Measurements from ENCODE around the gene PMIS2.

PMIS2 gene

DNA sequence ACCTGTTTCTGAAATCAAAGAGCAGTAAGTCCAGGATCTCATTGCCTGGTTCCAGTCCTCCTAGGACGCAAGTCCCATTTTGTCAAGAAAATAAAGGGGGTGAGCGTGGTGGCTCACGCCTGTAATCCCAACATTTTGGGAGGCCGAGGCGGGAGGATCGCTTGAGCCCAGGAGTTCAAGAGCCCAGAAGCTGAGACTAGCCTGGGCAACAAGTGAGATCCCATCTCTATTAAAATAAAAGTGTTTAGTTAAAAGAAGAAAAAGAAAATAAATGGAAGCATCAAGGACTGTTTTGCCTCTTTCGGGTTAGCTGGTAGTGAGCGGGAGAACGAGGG, 26.2 kb downstream of the PMIS2 start:
- no peak for TF ChIP-seq JUND (IDR thresholded peaks at IDR 0.05; ENCODE audit: low read depth)
- no peak for DNase-seq (ENCODE audit: low read depth in 1 of 2, low spot score in 1 of 2)
- in situ Hi-C loops (cut with HindIII; ENCODE audit: low pct_unique_long_range_greater_than_20kb, low sequenced_read_pairs) = no loop called here

DNA sequence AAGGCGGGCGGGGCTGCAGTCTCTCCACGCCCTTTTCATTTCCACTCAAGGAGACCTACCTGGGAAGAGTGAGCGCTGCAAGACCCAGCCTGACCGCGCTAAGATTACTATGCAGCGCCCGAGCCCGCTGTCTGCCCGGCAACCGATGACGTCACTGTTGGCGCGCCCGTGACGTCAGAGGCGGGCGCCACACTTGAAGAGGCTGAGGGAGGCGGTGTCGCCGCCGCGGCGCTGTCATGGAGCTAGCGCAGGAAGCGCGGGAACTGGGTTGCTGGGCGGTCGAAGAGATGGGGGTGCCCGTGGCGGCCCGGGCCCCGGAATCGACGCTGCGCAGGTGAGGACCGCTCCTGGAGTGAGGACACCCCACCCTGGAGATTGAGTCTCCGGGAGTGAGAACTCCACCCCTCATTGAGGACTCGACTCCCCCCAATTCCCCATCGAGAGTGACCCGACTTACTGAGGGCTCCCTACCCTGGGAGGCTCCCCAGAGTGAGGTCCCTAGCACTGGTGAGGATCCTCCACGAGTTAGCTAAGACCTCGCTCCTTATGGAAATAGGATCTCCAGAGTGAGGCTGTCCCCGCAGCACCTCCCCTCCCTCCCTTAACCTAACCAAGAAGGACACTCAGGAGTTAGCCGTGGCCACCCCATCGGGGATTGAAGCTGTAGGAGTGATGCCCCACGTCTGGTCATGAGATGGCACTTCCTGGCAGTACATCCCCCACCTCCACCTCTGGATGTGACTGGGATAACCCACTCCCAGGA, 26.8 kb downstream of the PMIS2 start, which contains the start of gene HAUS5:
Gene HAUS5 (plus strand): TSS at position 177 of the 763 bp plus-strand sequence. CDS start 60 bp downstream, at position 237.
- TF ChIP-seq JUND (IDR thresholded peaks at IDR 0.05; ENCODE audit: low read depth) = no peak
- in situ Hi-C loops (cut with HindIII; ENCODE audit: low pct_unique_long_range_greater_than_20kb, low sequenced_read_pairs) = no loop called here
- DNase-seq (ENCODE audit: low read depth in 1 of 2, low spot score in 1 of 2) = peak; percentile 59 to 93

DNA sequence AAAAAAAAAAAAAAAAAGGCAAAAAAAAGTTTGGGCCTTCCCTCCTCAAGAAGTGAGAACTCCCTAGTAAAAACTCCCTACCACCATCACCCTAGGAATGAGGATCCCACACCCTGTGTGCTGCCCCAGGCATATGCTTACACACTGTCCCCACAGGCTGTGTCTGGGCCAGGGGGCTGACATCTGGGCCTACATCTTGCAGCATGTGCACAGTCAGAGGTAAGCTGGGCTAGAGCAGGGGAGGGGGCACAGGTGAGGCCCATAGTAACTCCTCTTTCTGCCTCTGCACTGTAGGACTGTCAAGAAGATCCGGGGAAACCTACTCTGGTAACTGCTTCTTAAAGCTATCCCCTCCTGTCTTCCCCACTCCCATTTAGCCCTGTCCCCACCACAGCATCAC, 27.6 kb downstream of the PMIS2 start:
- no peak for TF ChIP-seq JUND (IDR thresholded peaks at IDR 0.05; ENCODE audit: low read depth)

DNA sequence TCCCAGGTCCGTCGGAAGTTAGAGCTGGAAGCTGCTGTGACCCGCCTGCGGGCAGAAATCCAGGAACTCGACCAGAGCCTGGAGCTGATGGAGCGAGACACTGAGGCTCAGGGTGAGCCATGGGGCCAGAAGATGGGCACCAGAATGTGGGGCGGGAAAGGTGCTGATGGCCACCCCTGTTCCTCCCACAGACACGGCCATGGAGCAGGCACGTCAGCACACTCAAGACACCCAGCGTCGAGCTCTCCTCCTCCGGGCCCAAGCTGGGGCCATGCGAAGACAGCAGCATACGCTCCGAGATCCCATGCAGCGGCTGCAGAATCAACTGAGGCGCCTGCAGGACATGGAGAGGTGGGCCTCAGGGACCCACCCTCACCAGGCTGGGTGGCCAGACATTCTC, 29.1 kb downstream of the PMIS2 start:
- no peak for DNase-seq (ENCODE audit: low read depth in 1 of 2, low spot score in 1 of 2)
- no peak for TF ChIP-seq JUND (IDR thresholded peaks at IDR 0.05; ENCODE audit: low read depth)
- in situ Hi-C loops (cut with HindIII; ENCODE audit: low pct_unique_long_range_greater_than_20kb, low sequenced_read_pairs) = no loop called here

More for the DNA sequence above, 27.6 kb downstream of the PMIS2 start:
- in situ Hi-C loops (cut with HindIII; ENCODE audit: low pct_unique_long_range_greater_than_20kb, low sequenced_read_pairs) = no loop called here
- no peak for DNase-seq (ENCODE audit: low read depth in 1 of 2, low spot score in 1 of 2)

DNA sequence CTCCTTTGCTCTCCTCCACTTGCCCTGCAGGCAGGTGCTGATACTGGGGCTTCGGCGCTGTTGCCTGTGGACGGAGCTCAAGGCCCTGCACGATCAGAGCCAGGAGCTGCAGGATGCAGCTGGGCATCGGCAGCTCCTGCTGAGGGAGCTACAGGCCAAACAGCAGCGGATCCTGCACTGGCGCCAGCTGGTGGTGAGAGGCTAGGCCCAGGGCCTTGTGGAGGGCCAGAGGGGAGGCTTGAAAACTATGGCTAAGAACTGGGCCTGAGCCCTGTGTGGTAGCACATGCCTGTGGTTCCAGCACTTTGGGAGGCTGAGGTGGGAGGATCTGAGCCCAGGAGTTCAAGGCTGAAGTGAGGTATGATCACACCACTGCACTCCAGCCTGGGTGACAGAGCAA, 32.9 kb downstream of the PMIS2 start:
- in situ Hi-C loops (cut with HindIII; ENCODE audit: low pct_unique_long_range_greater_than_20kb, low sequenced_read_pairs) = no loop called here
- no peak for DNase-seq (ENCODE audit: low read depth in 1 of 2, low spot score in 1 of 2)
- no peak for TF ChIP-seq JUND (IDR thresholded peaks at IDR 0.05; ENCODE audit: low read depth)

DNA sequence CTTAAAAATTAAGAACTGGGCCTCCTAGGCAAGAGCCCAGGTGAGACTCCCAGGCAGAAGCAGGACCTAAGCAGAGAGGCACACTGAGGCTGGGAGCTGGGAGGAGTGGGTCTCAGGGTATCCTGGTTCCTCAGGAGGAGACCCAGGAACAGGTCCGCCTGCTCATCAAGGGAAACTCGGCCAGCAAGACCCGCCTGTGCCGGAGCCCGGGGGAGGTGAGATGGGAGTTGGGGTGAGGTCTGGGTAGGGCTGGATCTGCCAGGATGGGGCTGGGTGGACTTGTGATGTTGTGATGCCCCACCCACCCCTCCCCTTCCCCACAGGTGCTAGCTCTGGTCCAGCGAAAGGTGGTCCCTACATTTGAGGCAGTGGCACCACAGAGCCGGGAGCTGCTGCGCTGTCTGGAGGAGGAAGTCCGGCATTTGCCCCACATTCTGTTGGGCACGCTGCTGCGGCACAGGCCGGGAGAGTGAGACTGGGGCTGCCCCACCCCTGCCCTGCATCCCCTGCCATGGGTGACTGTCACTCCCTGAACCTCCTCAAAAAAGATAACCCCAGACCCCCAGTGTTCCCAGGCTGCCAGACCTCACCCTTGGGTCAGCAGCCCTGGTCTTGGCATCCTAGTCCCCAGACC, 33.4 kb downstream of the PMIS2 start:
- no peak for TF ChIP-seq JUND (IDR thresholded peaks at IDR 0.05; ENCODE audit: low read depth)
- DNase-seq (ENCODE audit: low read depth in 1 of 2, low spot score in 1 of 2) = no peak
- in situ Hi-C loops (cut with HindIII; ENCODE audit: low pct_unique_long_range_greater_than_20kb, low sequenced_read_pairs) = no loop called here

DNA sequence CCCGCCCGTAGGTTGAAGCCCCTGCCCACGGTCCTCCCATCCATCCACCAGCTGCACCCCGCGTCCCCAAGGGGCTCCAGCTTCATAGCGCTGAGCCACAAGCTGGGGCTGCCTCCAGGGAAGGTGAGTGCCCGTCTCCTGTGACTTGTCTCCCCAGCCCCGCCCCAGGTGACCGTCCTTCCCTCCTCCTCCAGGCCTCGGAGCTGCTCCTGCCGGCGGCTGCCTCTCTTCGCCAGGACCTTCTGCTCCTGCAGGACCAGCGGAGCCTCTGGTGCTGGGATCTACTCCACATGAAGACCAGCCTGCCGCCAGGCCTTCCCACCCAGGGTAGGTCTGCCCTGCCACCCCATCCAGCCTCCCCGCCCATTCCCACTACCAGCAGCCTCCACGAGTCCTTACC, 34.0 kb downstream of the PMIS2 start:
- DNase-seq (ENCODE audit: low read depth in 1 of 2, low spot score in 1 of 2) = no peak
- in situ Hi-C loops (cut with HindIII; ENCODE audit: low pct_unique_long_range_greater_than_20kb, low sequenced_read_pairs) = no loop called here
- no peak for TF ChIP-seq JUND (IDR thresholded peaks at IDR 0.05; ENCODE audit: low read depth)

DNA sequence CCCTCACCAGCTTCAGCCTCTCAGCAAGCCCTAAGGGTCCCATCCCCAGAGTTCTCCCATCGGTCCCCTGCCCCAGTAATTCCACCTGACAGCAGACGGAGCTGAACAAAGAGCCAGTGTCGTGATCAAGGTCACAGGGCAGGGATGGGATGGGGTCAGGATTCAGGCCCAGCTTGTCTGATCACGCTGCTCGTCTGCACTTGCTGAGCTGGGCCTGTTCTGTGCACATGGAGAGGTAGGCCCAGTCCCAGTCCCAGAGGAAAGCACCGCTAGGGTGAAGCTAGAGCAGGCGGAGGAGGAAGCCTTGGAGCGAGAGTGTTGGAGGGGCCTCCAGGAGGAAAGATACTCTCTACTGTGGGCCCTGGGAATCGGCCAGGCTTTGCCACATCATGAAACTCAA, 35.7 kb downstream of the PMIS2 start:
- DNase-seq (ENCODE audit: low read depth in 1 of 2, low spot score in 1 of 2) = no peak

DNA sequence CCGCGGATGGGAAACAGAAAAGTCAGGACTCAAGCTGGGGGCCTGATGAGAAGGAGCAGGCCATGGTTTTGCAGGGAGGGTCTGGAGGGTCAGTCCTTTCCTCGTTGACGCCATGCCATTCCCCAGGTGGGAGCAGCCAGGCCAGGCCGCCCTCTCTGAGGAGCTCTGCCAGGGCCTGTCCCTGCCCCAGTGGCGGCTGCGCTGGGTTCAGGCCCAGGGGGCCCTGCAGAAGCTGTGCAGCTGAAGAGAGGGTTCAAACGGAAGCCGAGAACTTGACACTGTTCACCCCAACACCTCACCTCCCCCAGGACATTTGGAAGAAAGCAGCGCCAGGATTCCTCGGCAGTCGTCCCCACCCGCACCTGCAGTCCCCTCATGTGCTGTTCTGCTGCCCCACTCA, 36.8 kb downstream of the PMIS2 start:
- in situ Hi-C loops (cut with HindIII; ENCODE audit: low pct_unique_long_range_greater_than_20kb, low sequenced_read_pairs) = no loop called here
- no peak for DNase-seq (ENCODE audit: low read depth in 1 of 2, low spot score in 1 of 2)
- no peak for TF ChIP-seq JUND (IDR thresholded peaks at IDR 0.05; ENCODE audit: low read depth)

More for the DNA sequence above, 35.7 kb downstream of the PMIS2 start:
- in situ Hi-C loops (cut with HindIII; ENCODE audit: low pct_unique_long_range_greater_than_20kb, low sequenced_read_pairs) = no loop called here
- TF ChIP-seq JUND (IDR thresholded peaks at IDR 0.05; ENCODE audit: low read depth) = no peak

DNA sequence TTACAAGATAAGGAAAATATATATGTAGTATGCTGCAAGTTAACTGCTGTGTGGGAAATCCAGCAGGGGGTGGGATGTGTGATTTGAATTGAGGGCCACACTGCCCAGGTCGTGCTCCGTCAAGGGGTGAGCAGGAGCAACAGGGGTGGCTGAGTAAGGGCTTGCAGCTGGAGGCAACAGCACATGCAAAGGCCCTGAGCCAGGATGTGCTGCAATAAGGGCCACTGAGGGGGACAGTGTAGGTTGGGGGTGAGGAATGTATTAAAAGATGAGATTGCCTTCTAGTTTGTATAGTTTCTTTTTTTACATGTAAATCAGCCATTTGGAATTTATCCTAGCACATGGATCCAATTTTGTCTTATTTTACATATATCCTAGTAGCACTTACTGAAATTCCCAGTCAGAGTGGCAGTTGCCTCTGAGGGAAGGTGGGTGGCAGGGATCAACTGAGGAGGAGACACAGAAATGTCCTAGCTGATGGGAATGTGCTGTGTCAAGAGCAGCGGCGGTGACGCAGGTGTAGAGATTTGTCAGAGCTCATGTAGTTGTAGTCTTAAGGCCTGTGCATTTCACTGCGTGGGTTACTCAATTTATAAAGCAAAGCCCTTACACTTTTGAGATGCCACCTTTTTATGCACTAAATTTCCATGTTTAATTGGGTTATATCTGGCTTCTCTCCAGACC, 37.5 kb downstream of the PMIS2 start:
- no peak for DNase-seq (ENCODE audit: low read depth in 1 of 2, low spot score in 1 of 2)
- in situ Hi-C loops (cut with HindIII; ENCODE audit: low pct_unique_long_range_greater_than_20kb, low sequenced_read_pairs) = no loop called here
- TF ChIP-seq JUND (IDR thresholded peaks at IDR 0.05; ENCODE audit: low read depth) = no peak

DNA sequence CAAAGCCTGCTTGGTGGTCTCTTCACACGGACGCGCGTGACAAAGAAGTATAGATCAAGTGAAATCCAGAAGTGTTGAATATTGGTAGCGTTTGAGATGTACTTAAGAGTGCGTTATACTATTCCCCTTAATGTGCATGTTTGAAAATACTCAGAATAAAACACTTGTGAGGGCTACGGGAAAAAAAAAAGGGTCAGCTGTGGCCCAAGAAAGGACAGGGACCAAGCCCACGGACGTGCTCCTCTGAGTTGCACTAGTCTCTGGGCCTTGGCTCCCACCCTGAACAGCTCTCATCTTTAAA, 42.2 kb downstream of the PMIS2 start:
- TF ChIP-seq JUND (IDR thresholded peaks at IDR 0.05; ENCODE audit: low read depth) = no peak
- in situ Hi-C loops (cut with HindIII; ENCODE audit: low pct_unique_long_range_greater_than_20kb, low sequenced_read_pairs) = no loop called here
- DNase-seq (ENCODE audit: low read depth in 1 of 2, low spot score in 1 of 2) = no peak

DNA sequence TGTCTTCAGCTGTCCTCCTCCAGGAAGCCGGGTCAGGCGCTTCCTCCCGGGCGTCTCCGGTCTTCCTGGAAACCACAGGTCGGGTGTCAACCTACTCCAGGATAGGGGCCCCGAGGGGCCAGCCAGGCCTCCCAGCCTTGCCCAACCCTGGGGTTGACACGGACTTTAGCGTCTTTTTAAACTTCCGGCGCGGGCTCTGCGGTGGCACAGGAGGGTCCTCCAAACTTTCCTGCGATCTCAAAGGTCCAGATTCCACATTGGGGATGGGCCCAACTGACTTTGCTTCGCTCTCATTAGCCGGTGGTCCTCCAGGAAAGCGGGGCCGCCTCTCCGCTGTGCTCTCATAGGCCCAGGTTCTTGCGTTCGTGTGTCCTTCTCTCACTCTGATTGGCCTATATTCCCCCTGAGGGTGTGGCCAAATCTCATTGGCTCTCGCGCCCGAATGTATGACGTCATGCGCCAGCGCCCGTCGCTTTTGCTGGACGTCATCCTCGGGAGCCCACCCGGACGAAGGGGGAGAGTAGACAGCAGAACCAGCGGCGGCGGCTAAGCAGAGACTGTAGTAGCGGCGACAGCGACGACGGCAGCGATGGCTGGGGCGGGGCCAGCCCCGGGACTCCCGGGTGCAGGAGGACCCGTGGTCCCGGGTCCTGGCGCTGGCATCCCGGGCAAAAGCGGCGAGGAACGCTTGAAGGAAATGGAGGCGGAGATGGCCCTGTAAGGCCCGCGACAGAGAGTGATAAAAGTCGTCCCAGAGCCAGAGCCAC, 42.8 kb downstream of the PMIS2 start, which contains the start of gene RBM42:
Gene RBM42 (plus strand): TSS at position 472 of the 767 bp plus-strand sequence. CDS start 118 bp downstream, at position 590.
- DNase-seq (ENCODE audit: low read depth in 1 of 2, low spot score in 1 of 2) = peak; percentile 96 to 99
- no peak for TF ChIP-seq JUND (IDR thresholded peaks at IDR 0.05; ENCODE audit: low read depth)
- in situ Hi-C loops (cut with HindIII; ENCODE audit: low pct_unique_long_range_greater_than_20kb, low sequenced_read_pairs) = no loop called here

DNA sequence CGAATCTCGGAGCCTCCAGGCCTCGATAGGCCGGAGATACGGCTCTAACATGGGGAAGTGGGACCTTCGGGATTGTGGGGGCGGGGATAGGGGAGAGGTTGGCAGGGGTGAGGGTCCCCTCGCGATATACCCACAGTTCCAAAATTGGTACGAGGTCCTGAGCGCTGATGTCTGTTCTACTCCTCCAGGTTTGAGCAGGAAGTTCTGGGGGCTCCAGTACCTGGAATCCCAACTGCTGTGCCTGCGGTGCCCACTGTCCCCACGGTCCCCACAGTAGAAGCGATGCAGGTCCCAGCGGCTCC, 43.3 kb downstream of the PMIS2 start:
- TF ChIP-seq JUND (IDR thresholded peaks at IDR 0.05; ENCODE audit: low read depth) = no peak
- in situ Hi-C loops (cut with HindIII; ENCODE audit: low pct_unique_long_range_greater_than_20kb, low sequenced_read_pairs) = no loop called here

More for the DNA sequence above, 43.3 kb downstream of the PMIS2 start:
- no peak for DNase-seq (ENCODE audit: low read depth in 1 of 2, low spot score in 1 of 2)
